Measurements from ENCODE around the gene LRRC8C. TPM values are rescaled to one million over a fixed set of nuclear protein-coding genes. Genes with fewer than 3 reads are reported as not detected.

The LRRC8C gene
- total RNA-seq, 1 donor from 2014 or later, result 5.2 TPM

GRCh38 chr1:89688607-89689006 is 55.7 kb downstream of the LRRC8C start:
- no peak overlapping the region for H3K27ac Mint-ChIP-seq
- no peak for DNase-seq (ENCODE audit: extremely low spot score, unreplicated experiment)
- no peak for TF ChIP-seq CTCF (conservative IDR thresholded peaks at IDR 0.05)

GRCh38 chr1:89689234-89689633 is 56.3 kb downstream of the LRRC8C start:
- Mint-ChIP-seq H3K9me3 (peaks cover 13% of the 10 kb centered on the region), H3K27ac (no peak overlapping the region), H3K4me3 (no peak overlapping the region), H3K36me3 (peaks cover 14% of the 10 kb centered on the region), H3K27me3 (no peaks in the 10 kb centered on the region), H3K4me1 (ENCODE audit: unreplicated experiment) (peaks cover 40% of the 10 kb centered on the region)
- no peak for DNase-seq (ENCODE audit: extremely low spot score, unreplicated experiment)
- no peak for TF ChIP-seq CTCF (conservative IDR thresholded peaks at IDR 0.05)

More at GRCh38 chr1:89688607-89689006, 55.7 kb downstream of the LRRC8C start:
- peaks cover 13% of the 10 kb centered on the region for H3K9me3 Mint-ChIP-seq
- peaks cover 14% of the 10 kb centered on the region for H3K36me3 Mint-ChIP-seq
- no peaks in the 10 kb centered on the region for H3K27me3 Mint-ChIP-seq
- H3K4me3 Mint-ChIP-seq, result no peak overlapping the region
- H3K4me1 Mint-ChIP-seq (ENCODE audit: unreplicated experiment), result peaks cover 40% of the 10 kb centered on the region

- H3K4me1 Mint-ChIP-seq (ENCODE audit: unreplicated experiment), result peaks cover 36% of the 10 kb centered on the region
- peaks cover 6% of the 10 kb centered on the region for H3K9me3 Mint-ChIP-seq
- no peaks in the 10 kb centered on the region for H3K27me3 Mint-ChIP-seq
- H3K4me3 Mint-ChIP-seq, result no peak overlapping the region
- no peak for DNase-seq (ENCODE audit: extremely low spot score, unreplicated experiment)
- peaks cover 14% of the 10 kb centered on the region for H3K36me3 Mint-ChIP-seq
- no peak for TF ChIP-seq CTCF (conservative IDR thresholded peaks at IDR 0.05)
- no peak overlapping the region for H3K27ac Mint-ChIP-seq
Observed at GRCh38 chr1:89690595-89690994, 57.7 kb downstream of the LRRC8C start.

- H3K9me3 Mint-ChIP-seq, result peaks cover 4% of the 10 kb centered on the region
- peaks cover 6% of the 10 kb centered on the region for H3K36me3 Mint-ChIP-seq
- no peak overlapping the region for H3K4me3 Mint-ChIP-seq
- H3K4me1 Mint-ChIP-seq (ENCODE audit: unreplicated experiment), result peaks cover 31% of the 10 kb centered on the region
- H3K27me3 Mint-ChIP-seq, result no peaks in the 10 kb centered on the region
- no peak for TF ChIP-seq CTCF (conservative IDR thresholded peaks at IDR 0.05)
- H3K27ac Mint-ChIP-seq, result no peak overlapping the region
- no peak for DNase-seq (ENCODE audit: extremely low spot score, unreplicated experiment)
Observed at GRCh38 chr1:89692601-89693521, 59.9 kb downstream of the LRRC8C start.

GRCh38 chr1:89695847-89696246 is 62.9 kb downstream of the LRRC8C start:
- H3K27me3 Mint-ChIP-seq, result no peaks in the 10 kb centered on the region
- peaks cover 27% of the 10 kb centered on the region for H3K4me1 Mint-ChIP-seq (ENCODE audit: unreplicated experiment)
- H3K27ac Mint-ChIP-seq, result no peak overlapping the region
- no peak for TF ChIP-seq CTCF (conservative IDR thresholded peaks at IDR 0.05)
- no peak overlapping the region for H3K4me3 Mint-ChIP-seq
- H3K9me3 Mint-ChIP-seq, result no peaks in the 10 kb centered on the region
- no peak for DNase-seq (ENCODE audit: extremely low spot score, unreplicated experiment)
- peaks cover 5% of the 10 kb centered on the region for H3K36me3 Mint-ChIP-seq
